Activated CD8-positive, alpha-beta memory T cell treated with anti-CD3 and anti-CD28 coated beads, Interleukin-2, amount 10 ng/mL, durations not matched to agents 7 days and 5 days (primary cell): ENCODE measurements around the gene WIPF3. TPM values are rescaled to one million over a fixed set of nuclear protein-coding genes. Genes with fewer than 3 reads are reported as not detected.

Experiments
- ATAC-seq: fragments of 150-1000 bp; cut with Tn5 transposase; one replicate; pipeline ENCODE4 v1.10.0; 2021; ENCODE audit warnings: moderate library complexity
- CTCF ChIA-PET: fragments of 350-600 bp; sonication (Branson Sonifier 250); formaldehyde crosslinking; loops from one replicate; lab custom pipeline; 2021; ENCODE audit warnings: antibody characterized with exemption; lab: Charles Lee
- DNase-seq: peaks from one replicate; pipeline ENCODE4 v3.0.0-alpha.2; 2020
- H3K27ac Mint-ChIP-seq: one replicate; pipeline ENCODE4 v1.8.0; 2021; ENCODE audit warnings: mild to moderate bottlenecking, mixed read lengths
- H3K27me3 Mint-ChIP-seq: one replicate; pipeline ENCODE4 v1.8.0; 2021; ENCODE audit warnings: mixed read lengths
- H3K36me3 Mint-ChIP-seq: one replicate; pipeline ENCODE4 v1.8.0; 2021; ENCODE audit warnings: mild to moderate bottlenecking, mixed read lengths
- H3K4me1 Mint-ChIP-seq: one replicate; pipeline ENCODE4 v1.8.0; 2021; ENCODE audit warnings: mixed read lengths
- H3K4me3 Mint-ChIP-seq: one replicate; pipeline ENCODE4 v1.8.0; 2021; ENCODE audit warnings: mild to moderate bottlenecking, moderate library complexity, mixed read lengths
- H3K9me3 Mint-ChIP-seq: one replicate; pipeline ENCODE4 v1.8.0; 2022; ENCODE audit warnings: low read depth, mixed read lengths
- total RNA-seq, 2 experiments: library from RNA; stranded (reverse); gene quantifications; one replicate each; pipeline ENCODE4 v1.2.3, GENCODE V29; 2021

The WIPF3 gene
- total RNA-seq, 2 experiments from 2014 or later = not detected

GRCh38 chr7:29859524-29860185 is 53.3 kb downstream of the WIPF3 start:
- no peak overlapping the region for H3K4me3 Mint-ChIP-seq
- peaks cover 35% of the 10 kb centered on the region for H3K27me3 Mint-ChIP-seq
- H3K9me3 Mint-ChIP-seq = no peaks in the 10 kb centered on the region
- DNase-seq (no peak), ATAC-seq (no peak)
- no peaks in the 10 kb centered on the region for H3K36me3 Mint-ChIP-seq
- no peak overlapping the region for H3K27ac Mint-ChIP-seq
- no peaks in the 10 kb centered on the region for H3K4me1 Mint-ChIP-seq
- CTCF ChIA-PET = no interaction called here

GRCh38 chr7:29860186-29860585 is 53.9 kb downstream of the WIPF3 start:
- Mint-ChIP-seq H3K9me3 (no peaks in the 10 kb centered on the region), H3K27ac (no peak overlapping the region), H3K27me3 (peaks cover 32% of the 10 kb centered on the region), H3K4me3 (no peak overlapping the region), H3K4me1 (no peaks in the 10 kb centered on the region), H3K36me3 (no peaks in the 10 kb centered on the region)
- DNase-seq (no peak), ATAC-seq (no peak)
- CTCF ChIA-PET = no interaction called here

- no peak overlapping the region for H3K4me3 Mint-ChIP-seq
These were observed 55.6 kb downstream of the WIPF3 start for GRCh38 chr7:29861884-29862283.

GRCh38 chr7:29864656-29865055 is 58.3 kb downstream of the WIPF3 start:
- Mint-ChIP-seq H3K27ac (no peak overlapping the region), H3K4me3 (no peak overlapping the region), H3K9me3 (no peaks in the 10 kb centered on the region), H3K4me1 (no peaks in the 10 kb centered on the region), H3K27me3 (peaks cover 23% of the 10 kb centered on the region), H3K36me3 (no peaks in the 10 kb centered on the region)
- ATAC-seq (no peak), DNase-seq (no peak)
- CTCF ChIA-PET = interaction anchor here (1.1 kb wide), 1 partner anchor 57 kb away, joined by 5 read pairs; no protein-coding TSS in a partner anchor

More at GRCh38 chr7:29861884-29862283, 55.6 kb downstream of the WIPF3 start:
- no peak for DNase-seq
- Mint-ChIP-seq H3K36me3 (no peaks in the 10 kb centered on the region), H3K4me1 (no peaks in the 10 kb centered on the region), H3K9me3 (no peaks in the 10 kb centered on the region), H3K27ac (no peak overlapping the region), H3K27me3 (peaks cover 25% of the 10 kb centered on the region)
- no peak for ATAC-seq
- CTCF ChIA-PET = no interaction called here

GRCh38 chr7:29865526-29865925 is 59.2 kb downstream of the WIPF3 start:
- no peak for ATAC-seq
- no peak overlapping the region for H3K27ac Mint-ChIP-seq
- DNase-seq = no peak
- no peaks in the 10 kb centered on the region for H3K4me1 Mint-ChIP-seq
- no peaks in the 10 kb centered on the region for H3K9me3 Mint-ChIP-seq
- H3K36me3 Mint-ChIP-seq = no peaks in the 10 kb centered on the region
- no peak overlapping the region for H3K4me3 Mint-ChIP-seq
- CTCF ChIA-PET = interaction anchor here (1.1 kb wide), 1 partner anchor 56 kb away, joined by 5 read pairs; no protein-coding TSS in a partner anchor
- H3K27me3 Mint-ChIP-seq = peaks cover 27% of the 10 kb centered on the region

- DNase-seq (no peak), ATAC-seq (no peak)
- Mint-ChIP-seq H3K9me3 (no peaks in the 10 kb centered on the region), H3K36me3 (no peaks in the 10 kb centered on the region), H3K4me3 (no peak overlapping the region), H3K27me3 (peaks cover 22% of the 10 kb centered on the region), H3K4me1 (no peaks in the 10 kb centered on the region), H3K27ac (no peak overlapping the region)
- CTCF ChIA-PET = no interaction called here
These were observed 60.2 kb downstream of the WIPF3 start for GRCh38 chr7:29866490-29866930.

- ATAC-seq = no peak
- H3K27ac Mint-ChIP-seq = no peak overlapping the region
- H3K9me3 Mint-ChIP-seq = no peaks in the 10 kb centered on the region
- DNase-seq = no peak
- peaks cover 36% of the 10 kb centered on the region for H3K27me3 Mint-ChIP-seq
- no peaks in the 10 kb centered on the region for H3K36me3 Mint-ChIP-seq
- H3K4me3 Mint-ChIP-seq = no peak overlapping the region
- CTCF ChIA-PET = no interaction called here
- no peaks in the 10 kb centered on the region for H3K4me1 Mint-ChIP-seq
These were observed 65.6 kb downstream of the WIPF3 start for GRCh38 chr7:29871787-29872398.

- Mint-ChIP-seq H3K27ac (no peak overlapping the region), H3K36me3 (no peaks in the 10 kb centered on the region), H3K27me3 (peaks cover 34% of the 10 kb centered on the region), H3K9me3 (no peaks in the 10 kb centered on the region), H3K4me3 (no peak overlapping the region), H3K4me1 (no peaks in the 10 kb centered on the region)
- CTCF ChIA-PET = no interaction called here
- ATAC-seq = no peak
- no peak for DNase-seq
These were observed 67.5 kb downstream of the WIPF3 start for GRCh38 chr7:29873644-29874294.

GRCh38 chr7:29875741-29876140 is 69.4 kb downstream of the WIPF3 start:
- H3K27me3 Mint-ChIP-seq = peaks cover 28% of the 10 kb centered on the region
- H3K4me1 Mint-ChIP-seq = no peaks in the 10 kb centered on the region
- no peaks in the 10 kb centered on the region for H3K9me3 Mint-ChIP-seq
- H3K27ac Mint-ChIP-seq = no peak overlapping the region
- no peak for ATAC-seq
- H3K4me3 Mint-ChIP-seq = no peak overlapping the region
- CTCF ChIA-PET = no interaction called here
- no peaks in the 10 kb centered on the region for H3K36me3 Mint-ChIP-seq
- DNase-seq = no peak

- H3K9me3 Mint-ChIP-seq = no peaks in the 10 kb centered on the region
- no peak overlapping the region for H3K27ac Mint-ChIP-seq
- H3K27me3 Mint-ChIP-seq = peaks cover 25% of the 10 kb centered on the region
- H3K4me3 Mint-ChIP-seq = no peak overlapping the region
- no peaks in the 10 kb centered on the region for H3K36me3 Mint-ChIP-seq
- ATAC-seq = no peak
- DNase-seq = no peak
- no peaks in the 10 kb centered on the region for H3K4me1 Mint-ChIP-seq
- CTCF ChIA-PET = interaction anchor here (2.9 kb wide), 1 partner anchor 185 kb away, joined by 16 read pairs; no protein-coding TSS in a partner anchor
These were observed 70.9 kb downstream of the WIPF3 start for GRCh38 chr7:29877196-29877595.

GRCh38 chr7:29878081-29878688 is 71.9 kb downstream of the WIPF3 start:
- no peak for ATAC-seq
- H3K27me3 Mint-ChIP-seq = peaks cover 27% of the 10 kb centered on the region
- no peak overlapping the region for H3K4me3 Mint-ChIP-seq
- no peaks in the 10 kb centered on the region for H3K4me1 Mint-ChIP-seq
- no peak for DNase-seq
- no peaks in the 10 kb centered on the region for H3K36me3 Mint-ChIP-seq
- H3K27ac Mint-ChIP-seq = no peak overlapping the region
- CTCF ChIA-PET = interaction anchor here (0.8 to 2.9 kb wide), 5 partner anchors 42 to 197 kb away, joined by 3 to 16 read pairs (median 5); no protein-coding TSS in a partner anchor
- no peaks in the 10 kb centered on the region for H3K9me3 Mint-ChIP-seq

- ATAC-seq (no peak), DNase-seq (no peak)
- Mint-ChIP-seq H3K27me3 (peaks cover 28% of the 10 kb centered on the region), H3K4me3 (no peak overlapping the region), H3K27ac (no peak overlapping the region), H3K9me3 (no peaks in the 10 kb centered on the region), H3K4me1 (no peaks in the 10 kb centered on the region), H3K36me3 (no peaks in the 10 kb centered on the region)
- CTCF ChIA-PET = no interaction called here
These were observed 73.3 kb downstream of the WIPF3 start for GRCh38 chr7:29879609-29880008.

GRCh38 chr7:29881724-29882123 is 75.4 kb downstream of the WIPF3 start:
- no peaks in the 10 kb centered on the region for H3K4me1 Mint-ChIP-seq
- ATAC-seq (no peak), DNase-seq (no peak)

More at GRCh38 chr7:29881724-29882123, 75.4 kb downstream of the WIPF3 start:
- Mint-ChIP-seq H3K27ac (no peak overlapping the region), H3K36me3 (no peaks in the 10 kb centered on the region), H3K4me3 (no peak overlapping the region), H3K9me3 (no peaks in the 10 kb centered on the region), H3K27me3 (peaks cover 31% of the 10 kb centered on the region)
- CTCF ChIA-PET = no interaction called here
